Mammary epithelial cell (primary cell): ENCODE results near the gene METTL1.

Experiments used
- EZH2 ChIP-seq: IDR thresholded peaks from 2 replicates; pipeline ENCODE4 v1.6.1; 2012; ENCODE audit warnings: low read length, inconsistent platforms, borderline replicate concordance
- TF ChIP-seq, protein P1 (sequence below), 2 donors: IDR thresholded peaks in 1 of 2; conservative IDR thresholded peaks in 1 of 2; 2 replicates each; pipeline ENCODE4 v1.5.1; 2011 to 2012; ENCODE audit warnings: inconsistent platforms in 2 of 2, low read length in 2 of 2, mild to moderate bottlenecking in 2 of 2, control low read depth in 1 of 2, low read depth in 1 of 2; ENCODE audit not compliant: insufficient read depth in 1 of 2; ENCODE audit errors: extremely low read depth in 1 of 2

DNA sequence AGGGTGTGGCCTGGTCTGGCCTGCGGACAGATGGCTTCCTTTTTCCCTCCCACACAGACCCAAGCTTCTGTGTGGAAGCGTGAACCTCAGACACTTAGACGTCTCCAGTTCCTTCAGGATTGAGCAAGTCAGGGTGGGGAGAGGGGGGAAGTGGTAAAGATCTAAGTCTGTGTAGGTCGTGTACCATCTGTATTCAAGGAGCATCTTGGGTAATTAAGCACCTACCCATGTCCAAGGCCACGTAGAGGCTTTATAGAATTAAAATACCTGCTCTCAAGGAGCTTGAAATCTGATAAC is 44.9 kb upstream of the METTL1 start:
- no peak for TF ChIP-seq EZH2
- TF ChIP-seq, protein P1, sequence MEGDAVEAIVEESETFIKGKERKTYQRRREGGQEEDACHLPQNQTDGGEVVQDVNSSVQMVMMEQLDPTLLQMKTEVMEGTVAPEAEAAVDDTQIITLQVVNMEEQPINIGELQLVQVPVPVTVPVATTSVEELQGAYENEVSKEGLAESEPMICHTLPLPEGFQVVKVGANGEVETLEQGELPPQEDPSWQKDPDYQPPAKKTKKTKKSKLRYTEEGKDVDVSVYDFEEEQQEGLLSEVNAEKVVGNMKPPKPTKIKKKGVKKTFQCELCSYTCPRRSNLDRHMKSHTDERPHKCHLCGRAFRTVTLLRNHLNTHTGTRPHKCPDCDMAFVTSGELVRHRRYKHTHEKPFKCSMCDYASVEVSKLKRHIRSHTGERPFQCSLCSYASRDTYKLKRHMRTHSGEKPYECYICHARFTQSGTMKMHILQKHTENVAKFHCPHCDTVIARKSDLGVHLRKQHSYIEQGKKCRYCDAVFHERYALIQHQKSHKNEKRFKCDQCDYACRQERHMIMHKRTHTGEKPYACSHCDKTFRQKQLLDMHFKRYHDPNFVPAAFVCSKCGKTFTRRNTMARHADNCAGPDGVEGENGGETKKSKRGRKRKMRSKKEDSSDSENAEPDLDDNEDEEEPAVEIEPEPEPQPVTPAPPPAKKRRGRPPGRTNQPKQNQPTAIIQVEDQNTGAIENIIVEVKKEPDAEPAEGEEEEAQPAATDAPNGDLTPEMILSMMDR (conservative IDR thresholded peaks at IDR 0.05 in 1 of 2, IDR thresholded peaks at IDR 0.05 in 1 of 2; ENCODE audit: extremely low read depth in 1 of 2, insufficient read depth in 1 of 2, low read depth in 1 of 2, low read length in 2 of 2) = no peak
